ENCODE data around the gene ATP8B1. TPM values are rescaled to one million over a fixed set of nuclear protein-coding genes. Genes with fewer than 3 reads are reported as not detected.

Gene ATP8B1
- total RNA-seq, 1 experiment from 2014 or later = 1.1 TPM

GRCh38 chr18:57759650-57760049 lies 43.5 kb downstream of the ATP8B1 start:
- Histone ChIP-seq H3K9me3 (ENCODE audit: control insufficient read depth, low read depth, low read length) (no peaks in the 10 kb centered on the region), H3K79me2 (ENCODE audit: insufficient read depth, low read length) (no peaks in the 10 kb centered on the region), H3K4me1 (ENCODE audit: insufficient read depth, low read length) (no peaks in the 10 kb centered on the region), H2BK20ac (ENCODE audit: low read depth, low read length, poor library complexity, severe bottlenecking) (no peak overlapping the region), H3K56ac (ENCODE audit: insufficient read length, low read depth, low read length) (no peak overlapping the region), H2AFZ (ENCODE audit: low read length) (no peak overlapping the region), H4K5ac (ENCODE audit: insufficient read length, low read depth, low read length) (no peak overlapping the region), H4K91ac (ENCODE audit: insufficient read length, low read depth, low read length) (no peak overlapping the region), H2BK15ac (ENCODE audit: low read depth, low read length) (no peak overlapping the region), H2AK5ac (ENCODE audit: insufficient read length, low read length) (no peak overlapping the region), H2BK12ac (ENCODE audit: insufficient read length, low read depth, low read length) (no peak overlapping the region), H3K4me2 (ENCODE audit: insufficient read depth, insufficient read length, low read length) (no peak overlapping the region), H3K79me1 (ENCODE audit: insufficient read depth, low read depth, low read length, poor library complexity, severe bottlenecking) (no peaks in the 10 kb centered on the region), H2BK120ac (ENCODE audit: low read depth, low read length, poor library complexity, severe bottlenecking) (no peak overlapping the region), H4K8ac (replicated peaks; ENCODE audit: insufficient read length, low read depth, low read length) (no peak overlapping the region), H3K23ac (ENCODE audit: insufficient read length, low read depth, low read length) (no peak overlapping the region), H3K27ac (ENCODE audit: insufficient read length, low read depth, low read length) (no peak overlapping the region), H3K23me2 (ENCODE audit: insufficient read length, low read depth, low read length, poor library complexity, severe bottlenecking) (no peaks in the 10 kb centered on the region), H3T11ph (ENCODE audit: low read length) (no peak overlapping the region), H3K9ac (ENCODE audit: extremely low read depth, insufficient read length, low read length) (no peak overlapping the region), H2BK5ac (ENCODE audit: insufficient read length, low read length) (no peak overlapping the region), H3K14ac (ENCODE audit: insufficient read depth, low read length) (no peak overlapping the region), H4K20me1 (ENCODE audit: control insufficient read depth, insufficient read depth, insufficient read length) (no peaks in the 10 kb centered on the region), H3K18ac (ENCODE audit: insufficient read length, low read depth, low read length) (no peak overlapping the region), H3K4ac (ENCODE audit: low read depth, low read length) (no peak overlapping the region), H3K27me3 (ENCODE audit: insufficient read depth, low read length) (no peaks in the 10 kb centered on the region)
- no peak overlapping the region for H3K27ac Mint-ChIP-seq
- peaks cover 0 to 6% of the 10 kb centered on the region in 2 experiments; a peak in 2 of 5 replicates for H3K9me3 Mint-ChIP-seq
- TF ChIP-seq CTCF (conservative IDR thresholded peaks at IDR 0.05) = no peak
- peaks cover 0 to 2% (median 0%) of the 10 kb centered on the region in 3 experiments; a peak in 3 of 7 replicates for H3K36me3 Mint-ChIP-seq (ENCODE audit: insufficient read depth in 1 of 3, low read depth in 3 of 3)
- no peak for DNase-seq
- H3K27me3 Mint-ChIP-seq (ENCODE audit: low read depth) = no peaks in the 10 kb centered on the region; the same call in 1 of the 2 replicates
- H3K4me3 Mint-ChIP-seq = no peak overlapping the region
- WGBS (ENCODE audit: extremely low coverage, insufficient read length, low lambda C conversion rate) = no CpG with 5 or more reads among the region's 13 CpGs
- H3K4me1 Mint-ChIP-seq = no peaks in the 10 kb centered on the region

Measured in H9 (cell line).